A549 (cell line): ENCODE data around the gene OR52E1. TPM values are rescaled to one million over a fixed set of nuclear protein-coding genes. Genes with fewer than 3 reads are reported as not detected.

Source experiments
- ATAC-seq, 2 experiments: fragments of 200-7000 bp in 1 of 2; fragments of >200 bp in 1 of 2; cut with Nextera tagmentation in 1 of 2; cut with Tn5 transposase in 1 of 2; 3 replicates each; pipeline versions ENCODE4 v1.8.0 to v1.9.1; 2018 to 2020; ENCODE audit warnings: mild to moderate bottlenecking in 1 of 2, moderate library complexity in 1 of 2
- CTCF ChIA-PET: fragments of 300-600 bp; sonication (Branson Sonifier 250); formaldehyde crosslinking; extraction: SDS; loops from one replicate; lab custom pipeline; 2021; ENCODE audit warnings: antibody characterized with exemption, inconsistent platforms; lab: Yijun Ruan, JAX
- POLR2A ChIA-PET: fragments of 350-600 bp; formaldehyde crosslinking; extraction: SDS; loops from one replicate; lab custom pipeline; 2021; ENCODE audit warnings: antibody characterized with exemption, inconsistent platforms; lab: Yijun Ruan, JAX
- DNase-seq, 2 experiments: peaks; one replicate each; pipeline versions ENCODE4 v3.0.0 to v3.0.0-alpha.2; 2011 to 2016; ENCODE audit warnings: low read depth in 1 of 2, low spot score in 1 of 2
- FAIRE-seq: peaks from 2 replicates; lab custom pipeline; 2011; peaks lifted over from hg19 to GRCh38; lab: Jason Lieb, UNC
- H3K27ac ChIP-seq, 2 experiments: fragments of >200 bp; sonication (Bioruptor Twin); formaldehyde crosslinking; 3 replicates each; pipeline ENCODE4 v1.5.1; 2016 to 2017
- H3K4me1 ChIP-seq: fragments of >200 bp; sonication (Bioruptor Twin); formaldehyde crosslinking; 3 replicates; pipeline ENCODE4 v1.6.1; 2016
- H3K4me2 ChIP-seq: fragments of >200 bp; sonication (Bioruptor Twin); formaldehyde crosslinking; 3 replicates; pipeline ENCODE4 v1.6.1; 2016
- H3K4me3 ChIP-seq: fragments of >200 bp; sonication (Bioruptor Twin); formaldehyde crosslinking; 3 replicates; pipeline ENCODE4 v1.5.1; 2016
- H3K9me3 ChIP-seq: fragments of >200 bp; sonication (Bioruptor Twin); formaldehyde crosslinking; 3 replicates; pipeline ENCODE4 v1.6.1; 2016
- CBX8 ChIP-seq: fragments of 200-600 bp; sonication (generic); IDR thresholded peaks from 2 replicates; pipeline ENCODE4 v1.6.1; 2016
- CHD2 ChIP-seq: fragments of 150-350 bp; IDR thresholded peaks from 2 replicates; pipeline ENCODE4 v1.6.1; 2014; ENCODE audit warnings: low read length; ENCODE audit not compliant: partially characterized antibody
- CHD4 ChIP-seq: fragments of 200-600 bp; sonication (generic); IDR thresholded peaks from 2 replicates; pipeline ENCODE4 v1.6.1; 2016; ENCODE audit warnings: antibody characterized with exemption, mild to moderate bottlenecking, borderline replicate concordance
- CTCF ChIP-seq: fragments of >200 bp; sonication (Bioruptor Twin); formaldehyde crosslinking; IDR thresholded peaks from 3 replicates; pipeline ENCODE4 v1.5.1; 2016
- ELK1 ChIP-seq: fragments of 150-350 bp; IDR thresholded peaks from 2 replicates; pipeline ENCODE4 v1.6.1; 2014; ENCODE audit warnings: low read depth, mild to moderate bottlenecking, low read length
- EP300 ChIP-seq, 2 experiments: fragments of >200 bp; sonication (Bioruptor Twin); formaldehyde crosslinking; IDR thresholded peaks; 2 replicates in 1 of 2; 3 replicates in 1 of 2; pipeline ENCODE4 v1.6.1; 2016 to 2017
- FOSB ChIP-seq: fragments of 250-450 bp; sonication (Bioruptor Pico); IDR thresholded peaks from 2 replicates; pipeline ENCODE4 v1.5.0; 2020; ENCODE audit warnings: mild to moderate bottlenecking, moderate library complexity
- FOXS1 ChIP-seq: fragments of 250-450 bp; sonication (Bioruptor Pico); IDR thresholded peaks from 2 replicates; pipeline ENCODE4 v1.5.0; 2020; ENCODE audit warnings: mild to moderate bottlenecking, moderate library complexity
- HDAC2 ChIP-seq: fragments of 200-600 bp; sonication (generic); IDR thresholded peaks from 2 replicates; pipeline ENCODE4 v1.6.1; 2016
- HES2 ChIP-seq: fragments of >200 bp; sonication (Bioruptor Twin); formaldehyde crosslinking; IDR thresholded peaks from 2 replicates; pipeline ENCODE4 v1.6.1; 2016
- HOXA7 ChIP-seq: fragments of 250-450 bp; sonication (Bioruptor Pico); IDR thresholded peaks from 2 replicates; pipeline ENCODE4 v1.5.0; 2020; ENCODE audit warnings: mild to moderate bottlenecking, moderate library complexity
- JUNB ChIP-seq: fragments of >200 bp; sonication (Bioruptor Twin); formaldehyde crosslinking; IDR thresholded peaks from 2 replicates; pipeline ENCODE4 v1.6.1; 2016
- KDM5A ChIP-seq: fragments of 200-600 bp; sonication (generic); IDR thresholded peaks from 2 replicates; pipeline ENCODE4 v1.6.1; 2016; ENCODE audit warnings: antibody characterized with exemption, mild to moderate bottlenecking
- MAFK ChIP-seq: fragments of 450-650 bp; IDR thresholded peaks from 2 replicates; pipeline ENCODE4 v1.6.1; 2014; ENCODE audit not compliant: partially characterized antibody
- MYC ChIP-seq: IDR thresholded peaks from 2 replicates; pipeline ENCODE4 v1.6.1; 2012; ENCODE audit warnings: mild to moderate bottlenecking, inconsistent platforms, low read length, improper control_type of control experiment, borderline replicate concordance
- NFE2L2 ChIP-seq: fragments of 150-350 bp; conservative IDR thresholded peaks from 2 replicates; pipeline ENCODE4 v1.6.1; 2014; ENCODE audit warnings: low read length
- NPAS2 ChIP-seq: fragments of 250-450 bp; sonication (Bioruptor Pico); IDR thresholded peaks from 2 replicates; pipeline ENCODE4 v1.8.0; 2022; ENCODE audit warnings: mild to moderate bottlenecking, moderate library complexity, borderline replicate concordance
- PBX3 ChIP-seq: IDR thresholded peaks from 2 replicates; pipeline ENCODE4 v1.6.1; 2012
- POLR2AphosphoS2 ChIP-seq: conservative IDR thresholded peaks from 2 replicates; pipeline ENCODE4 v1.6.1; 2012; ENCODE audit warnings: low read length, improper control_type of control experiment, inconsistent platforms
- RAD21 ChIP-seq, 2 experiments: fragments of >200 bp in 1 of 2; sonication (Bioruptor Twin) in 1 of 2; formaldehyde crosslinking in 1 of 2; IDR thresholded peaks in 1 of 2; conservative IDR thresholded peaks in 1 of 2; 2 replicates in 1 of 2; 3 replicates in 1 of 2; pipeline ENCODE4 v1.6.1; 2012 to 2018; ENCODE audit warnings: inconsistent platforms in 1 of 2
- RNF2 ChIP-seq: fragments of 200-600 bp; sonication (generic); IDR thresholded peaks from 2 replicates; pipeline ENCODE4 v1.6.1; 2016; ENCODE audit warnings: low read depth, mild to moderate bottlenecking, antibody characterized with exemption, moderate library complexity, borderline replicate concordance
- SMC3 ChIP-seq: fragments of >200 bp; sonication (Bioruptor Twin); formaldehyde crosslinking; IDR thresholded peaks from 3 replicates; pipeline ENCODE4 v1.6.1; 2018; ENCODE audit warnings: inconsistent platforms
- SREBF2 ChIP-seq: fragments of 450-650 bp; IDR thresholded peaks from 2 replicates; pipeline ENCODE4 v1.6.1; 2014; ENCODE audit warnings: mild to moderate bottlenecking, moderate library complexity
- TFCP2L1 ChIP-seq: fragments of 250-450 bp; sonication (Bioruptor Pico); IDR thresholded peaks from 2 replicates; pipeline ENCODE4 v1.5.0; 2021; ENCODE audit warnings: mild to moderate bottlenecking
- USF2 ChIP-seq: fragments of 450-650 bp; IDR thresholded peaks from 2 replicates; pipeline ENCODE4 v1.6.1; 2014; ENCODE audit warnings: antibody characterized with exemption
- WGBS: methylation state at CpG from one replicate; pipeline ENCODE4 v1.1.6; 2017; ENCODE audit errors: missing lambda C conversion rate; 5-methylcytosine and 5-hydroxymethylcytosine counted together
- polyA plus RNA-seq, 4 experiments: library from polyadenylated mRNA; depleted of rRNA in 3 of 4; stranded (reverse); fragments of >200 nt; fragmentation: RNase III in 1 of 4; extraction: RNeasy Plus Mini Kit Qiagen cat#74134 plus additional on column Dnase treatment in 1 of 4; gene quantifications; 2 replicates in 3 of 4; 3 replicates in 1 of 4; pipeline ENCODE4 v1.2.3, GENCODE V29; 2011 to 2017
- TF ChIP-seq, protein P1 (sequence below): IDR thresholded peaks from 2 replicates; pipeline ENCODE4 v1.6.1; 2012

Gene OR52E1
- polyA plus RNA-seq, 2 of the 4 experiments (the other 2 are of a cell fraction): not detected

GRCh38 chr11:5059391-5059790 is 10.0 kb upstream of the OR52E1 start, which contains the start of gene OR52E2:
TSS of gene OR52E2 (minus strand) at chr11:5059627. CDS start at chr11:5059627, 0 bp downstream.
- TF ChIP-seq SREBF2 (no peak), MYC (no peak), USF2 (no peak), CBX8 (no peak), JUNB (no peak), PBX3 (no peak), HOXA7 (CRISPR knock-in tag) (no peak), TFCP2L1 (CRISPR knock-in tag) (no peak), EP300 (IDR thresholded peaks at IDR 0.05) (no peak), POLR2AphosphoS2 (no peak), CHD4 (no peak), FOXS1 (CRISPR knock-in tag) (no peak), KDM5A (no peak), NFE2L2 (no peak), HDAC2 (no peak)
- TF ChIP-seq, protein P1, sequence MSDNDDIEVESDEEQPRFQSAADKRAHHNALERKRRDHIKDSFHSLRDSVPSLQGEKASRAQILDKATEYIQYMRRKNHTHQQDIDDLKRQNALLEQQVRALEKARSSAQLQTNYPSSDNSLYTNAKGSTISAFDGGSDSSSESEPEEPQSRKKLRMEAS: no peak
- TF ChIP-seq, all 56 proteins: peak for 0
- FAIRE-seq (no peak), ATAC-seq (no peak), DNase-seq (no peak)
- Histone ChIP-seq H3K4me3 (no peak within 1 kb of the TSS), H3K9me3 (no peaks in the 10 kb centered on the region), H3K4me2 (no peak within 1 kb of the TSS), H3K27ac (no peak within 1 kb of the TSS), H3K4me1 (no peaks in the 10 kb centered on the region)
- WGBS: 22% methylated on average over 3 of the region's 3 CpGs
- ChIA-PET CTCF (no interaction called here), POLR2A (no interaction called here)

DNA sequence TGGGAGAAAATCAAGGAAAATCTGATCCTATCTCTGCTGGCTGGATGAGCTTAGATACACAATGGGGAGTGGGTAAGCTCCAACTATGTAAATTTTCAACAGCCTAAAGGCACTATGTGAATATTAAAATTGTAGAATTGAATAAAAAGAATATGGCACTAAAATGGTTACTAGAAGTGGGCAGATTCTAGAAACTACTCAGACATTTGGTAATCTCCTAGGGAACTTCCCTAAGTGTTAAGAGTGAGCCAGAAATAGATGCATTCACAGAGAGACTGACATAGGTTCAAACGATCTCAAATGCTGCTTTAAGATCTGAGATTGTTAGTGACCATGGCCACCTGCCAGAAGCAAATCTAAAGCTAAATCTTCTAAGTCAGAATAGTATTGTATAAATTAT is 4.3 kb upstream of the OR52E1 start:
- H3K9me3 ChIP-seq: no peaks in the 10 kb centered on the region
- ChIA-PET CTCF (interaction anchor here (0.6 kb wide), 1 partner anchor 212 kb away, joined by 3 read pairs; no protein-coding TSS in a partner anchor), POLR2A (no interaction called here)
- no peak overlapping the region for H3K4me3 ChIP-seq
- ATAC-seq (no peak), DNase-seq (no peak), FAIRE-seq (no peak)
- no peak overlapping the region for H3K4me2 ChIP-seq
- no peaks in the 10 kb centered on the region for H3K4me1 ChIP-seq
- no peak for TF ChIP-seq ELK1
- WGBS: 0% methylated on average over 1 of the region's 1 CpG
- H3K27ac ChIP-seq: no peak overlapping the region

DNA sequence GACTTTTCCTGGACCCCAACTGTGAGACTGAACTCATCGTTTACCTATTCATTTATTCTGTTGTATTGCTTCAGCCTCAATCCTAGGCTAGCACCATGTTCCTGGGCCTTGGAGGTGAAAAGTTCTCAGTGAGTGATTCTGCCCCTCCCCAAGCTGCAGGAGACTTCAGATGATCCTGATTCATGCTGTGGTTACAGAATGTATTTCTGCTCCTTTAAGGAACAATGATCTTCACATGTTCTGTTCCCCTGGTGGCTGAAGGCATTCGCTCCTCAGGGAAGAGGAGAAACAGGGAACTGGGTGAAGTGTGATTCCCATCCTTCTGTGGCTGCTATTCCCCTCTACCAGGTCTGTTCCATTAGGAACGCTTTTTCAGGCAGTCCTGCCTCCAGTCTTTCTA is 2.4 kb downstream of the OR52E1 start:
- CTCF ChIA-PET: no interaction called here
- DNase-seq (no peak), ATAC-seq (no peak), FAIRE-seq (no peak)
- H3K4me2 ChIP-seq: no peak overlapping the region
- H3K4me3 ChIP-seq: no peak overlapping the region
- 2% methylated on average over 3 of the region's 3 CpGs for WGBS
- no peak overlapping the region for H3K27ac ChIP-seq
- POLR2A ChIA-PET: no interaction called here
- H3K4me1 ChIP-seq: no peaks in the 10 kb centered on the region
- no peak for TF ChIP-seq EP300 (IDR thresholded peaks at IDR 0.05)
- TF ChIP-seq CTCF: no peak
- no peak for TF ChIP-seq FOSB (CRISPR knock-in tag)
- no peak for TF ChIP-seq CHD2
- no peak for TF ChIP-seq NPAS2 (CRISPR knock-in tag)
- TF ChIP-seq SMC3: no peak
- TF ChIP-seq, protein P1: no peak
- TF ChIP-seq FOXS1 (CRISPR knock-in tag): no peak
- no peak for TF ChIP-seq RNF2
- TF ChIP-seq CBX8: no peak
- no peak for TF ChIP-seq RAD21 (conservative IDR thresholded peaks at IDR 0.05 in 1 of 2, IDR thresholded peaks at IDR 0.05 in 1 of 2)
- TF ChIP-seq MAFK: no peak
- TF ChIP-seq HES2: no peak
- H3K9me3 ChIP-seq: no peaks in the 10 kb centered on the region
